T follicular helper cell (primary cell): ENCODE results near the gene FUS.
"Not testable (repeated sequence)": the region's sequence is repeated elsewhere in the genome, so short reads cannot be mapped to it uniquely, and the experiment has no call there.

Source experiments
- DNase-seq: peaks from one replicate; pipeline ENCODE4 v3.0.0-alpha.2; 2020; ENCODE audit warnings: low read depth
- total RNA-seq, 2 experiments: gene quantifications; one replicate each; lab custom pipeline; 2026; lab: John Stamatoyannopoulos, UW

FUS gene
- total RNA-seq, result 116 to 138 reads per million in 2 experiments

DNA sequence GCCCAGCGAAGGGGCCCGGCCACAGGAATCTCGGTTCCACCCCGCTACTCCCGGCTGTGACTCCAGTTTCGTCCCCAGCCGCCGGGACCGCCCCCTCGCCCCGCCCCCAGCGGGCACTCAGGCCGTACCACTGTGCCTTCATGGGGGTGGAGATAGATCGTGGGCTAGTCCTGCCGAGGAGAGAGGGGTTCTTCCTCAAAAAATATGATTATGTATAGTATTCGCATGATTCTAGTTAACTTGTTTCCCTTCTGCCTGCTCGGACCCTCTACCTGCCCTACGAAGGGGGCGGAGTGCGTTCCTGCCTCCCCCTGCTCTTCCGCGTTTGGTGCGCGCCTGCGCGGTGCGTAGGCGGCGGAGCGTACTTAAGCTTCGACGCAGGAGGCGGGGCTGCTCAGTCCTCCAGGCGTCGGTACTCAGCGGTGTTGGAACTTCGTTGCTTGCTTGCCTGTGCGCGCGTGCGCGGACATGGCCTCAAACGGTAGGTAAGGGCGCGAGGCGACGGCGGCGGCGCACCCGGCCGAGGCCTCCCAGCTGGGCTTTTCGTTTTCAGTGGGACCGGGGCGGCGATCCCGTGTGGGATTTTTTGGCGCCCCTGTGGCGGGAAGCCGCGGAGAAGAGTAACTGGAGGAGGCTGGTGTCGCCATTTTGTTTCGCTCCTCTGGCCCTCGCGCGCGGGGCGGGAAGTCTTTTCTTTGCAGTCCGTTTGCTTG is at the start of gene FUS:
FUS (plus strand) TSS at position 393 of the 713 bp plus-strand sequence; CDS start at position 469, 76 bp downstream.
- DNase-seq, result peak; percentile 88

DNA sequence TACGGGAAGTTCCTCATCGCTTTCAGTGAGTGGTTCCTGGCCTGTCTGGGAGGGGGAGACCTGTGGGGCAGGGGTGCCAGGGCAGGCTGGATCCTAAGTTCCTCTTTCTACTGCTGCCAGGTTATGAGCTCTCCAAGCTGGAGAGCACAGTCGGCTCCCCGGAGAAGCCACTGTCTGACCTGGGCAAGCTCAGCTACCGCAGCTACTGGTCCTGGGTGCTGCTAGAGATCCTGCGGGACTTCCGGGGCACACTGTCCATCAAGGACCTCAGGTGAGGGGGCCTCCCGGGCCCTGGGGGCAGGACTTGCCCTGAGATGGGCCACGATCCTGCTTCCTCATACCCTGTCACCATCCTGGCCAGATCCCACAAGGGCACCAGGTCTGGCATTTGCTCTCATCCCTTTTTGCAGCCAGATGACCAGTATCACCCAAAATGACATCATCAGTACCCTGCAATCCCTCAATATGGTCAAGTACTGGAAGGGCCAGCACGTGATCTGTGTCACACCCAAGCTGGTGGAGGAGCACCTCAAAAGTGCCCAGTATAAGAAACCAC is 49.5 kb upstream of the FUS start:
- no peak for DNase-seq

DNA sequence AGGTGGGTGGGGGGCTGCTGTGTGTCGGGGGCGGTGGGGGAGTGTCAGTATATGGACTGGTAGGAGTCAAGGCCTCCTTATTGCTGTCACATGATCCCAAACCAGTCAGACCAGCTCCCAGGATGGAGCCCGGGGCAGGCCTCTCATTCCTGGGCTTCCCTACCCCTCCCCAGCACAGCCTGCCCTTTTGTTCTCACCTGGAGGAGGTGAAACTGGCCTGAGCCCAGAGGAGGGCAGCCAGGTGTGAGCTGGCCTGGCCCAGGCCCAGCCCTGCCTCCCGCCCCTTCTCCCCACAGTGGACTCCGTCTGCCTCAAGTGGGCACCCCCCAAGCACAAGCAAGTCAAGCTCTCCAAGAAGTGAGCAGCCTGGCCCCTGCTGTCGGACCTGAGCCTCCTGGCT is 49.0 kb upstream of the FUS start:
- DNase-seq, result no peak

DNA sequence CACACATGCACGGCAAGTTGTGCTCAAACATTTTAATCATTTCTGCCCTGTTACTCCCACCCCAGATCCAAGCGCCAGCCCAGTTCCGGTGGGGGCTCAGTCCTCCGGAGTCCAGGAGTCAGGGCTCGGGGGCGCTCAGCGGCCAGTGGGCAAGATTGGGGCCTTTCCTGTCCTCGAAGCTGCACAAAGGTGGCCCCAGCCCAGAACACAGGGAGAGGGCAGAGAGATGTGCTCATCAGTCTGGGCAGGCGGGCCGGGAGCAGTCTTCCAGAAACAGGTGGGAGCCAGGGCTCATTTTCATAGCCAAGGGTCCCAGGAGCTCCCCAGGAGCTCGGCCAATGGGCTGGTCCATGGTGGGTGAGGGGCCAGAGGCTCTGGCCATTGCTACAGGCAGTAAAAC is 48.5 kb upstream of the FUS start:
- DNase-seq, result no peak

DNA sequence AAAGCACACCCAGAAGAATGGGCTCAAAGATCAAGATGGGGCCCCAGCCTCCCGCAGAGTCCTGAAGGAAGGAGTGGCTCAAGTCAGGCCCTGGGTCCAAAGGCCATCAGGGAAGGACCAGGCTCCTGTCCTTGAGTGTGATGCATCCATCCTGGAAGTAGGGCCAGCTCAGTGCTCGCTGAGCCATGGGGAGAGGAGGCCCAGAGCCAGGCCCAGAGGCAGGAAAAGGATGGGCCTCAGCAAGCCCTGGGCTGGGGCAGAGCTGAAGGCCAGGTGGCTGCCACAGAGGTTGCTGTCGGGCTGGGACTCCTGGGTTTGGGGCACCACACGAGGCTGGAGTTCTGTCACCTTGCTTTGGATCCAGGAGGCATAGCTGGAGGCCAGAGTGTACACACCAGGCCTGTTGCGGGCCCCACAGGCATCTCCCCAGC is 48.1 kb upstream of the FUS start:
- DNase-seq, result no peak

DNA sequence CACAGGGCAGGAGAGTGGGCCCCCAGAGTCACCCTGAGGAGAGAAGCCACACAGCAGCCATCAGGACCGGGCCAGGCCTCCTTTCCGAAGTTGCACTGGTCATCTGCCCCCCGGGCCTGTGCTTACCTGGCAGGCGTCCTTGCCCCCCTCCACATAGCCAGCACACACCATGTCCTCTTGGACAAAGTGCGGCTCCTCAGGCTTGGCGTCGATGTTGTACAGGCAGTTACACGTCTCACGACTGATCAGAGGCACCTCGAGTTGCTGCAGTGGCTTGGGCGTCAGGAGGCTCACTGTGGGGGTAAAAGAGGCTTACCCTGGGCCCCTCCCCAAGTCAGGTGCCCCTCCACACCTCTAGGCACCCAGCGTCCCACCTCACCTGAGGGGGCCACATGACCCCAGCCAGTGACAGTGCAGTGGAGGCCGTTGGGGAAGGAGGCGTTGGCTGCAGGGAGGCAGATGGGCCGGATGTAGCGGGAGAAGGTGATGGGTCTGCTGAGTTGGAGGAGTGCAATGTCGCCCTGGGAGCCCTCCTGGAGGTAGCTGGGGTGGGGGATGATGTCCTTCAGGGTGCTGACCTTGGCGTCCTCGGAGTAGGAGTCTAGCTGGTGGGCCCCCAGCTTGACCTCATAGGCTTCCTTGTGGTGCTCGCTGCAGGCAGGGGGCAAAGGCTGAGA is 47.5 kb upstream of the FUS start:
- no peak for DNase-seq

DNA sequence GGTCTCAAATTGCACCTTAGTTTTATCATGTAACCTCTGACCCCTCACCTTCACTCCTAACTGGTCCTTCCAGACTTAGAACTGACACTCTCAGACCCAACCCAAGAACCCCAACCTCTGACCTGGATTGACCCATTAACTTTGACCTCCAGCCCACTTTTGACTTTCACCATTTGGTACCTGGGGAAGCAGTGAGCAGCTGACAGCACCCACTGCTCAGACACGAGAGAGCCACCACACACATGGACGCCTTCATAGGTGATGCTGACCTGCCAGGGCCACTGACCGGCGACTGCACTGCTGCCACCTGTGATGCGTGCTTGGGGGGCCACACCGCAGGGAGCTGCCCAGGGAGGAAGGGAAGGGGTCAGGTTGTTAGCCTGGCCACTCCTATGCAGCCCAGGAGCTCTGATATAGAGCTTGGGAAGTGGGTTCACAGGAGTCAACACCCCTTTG is 46.9 kb upstream of the FUS start:
- no peak for DNase-seq

DNA sequence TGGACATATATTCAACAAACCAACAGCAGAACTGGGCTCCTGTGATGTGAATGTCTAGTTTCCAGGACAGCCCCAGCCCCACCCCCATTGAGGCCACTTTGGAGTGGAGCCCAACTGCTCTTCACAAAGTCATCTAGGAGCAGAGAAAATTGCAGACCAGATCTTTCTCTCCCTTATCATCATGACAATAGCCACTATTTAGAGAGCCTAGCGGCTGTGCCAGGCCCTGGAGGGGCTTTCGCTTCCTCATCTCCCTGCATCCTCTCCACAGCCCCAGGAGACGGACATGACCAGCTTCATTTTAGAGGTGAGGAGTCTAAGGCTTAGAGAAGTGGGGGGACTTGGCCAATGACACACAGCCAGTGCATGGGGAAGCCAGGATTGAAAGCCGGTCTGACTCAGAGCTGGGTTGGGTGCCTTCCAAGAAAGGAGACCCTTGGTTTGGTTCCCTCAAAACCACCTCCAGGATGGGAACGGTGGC is 45.8 kb upstream of the FUS start:
- no peak for DNase-seq

DNA sequence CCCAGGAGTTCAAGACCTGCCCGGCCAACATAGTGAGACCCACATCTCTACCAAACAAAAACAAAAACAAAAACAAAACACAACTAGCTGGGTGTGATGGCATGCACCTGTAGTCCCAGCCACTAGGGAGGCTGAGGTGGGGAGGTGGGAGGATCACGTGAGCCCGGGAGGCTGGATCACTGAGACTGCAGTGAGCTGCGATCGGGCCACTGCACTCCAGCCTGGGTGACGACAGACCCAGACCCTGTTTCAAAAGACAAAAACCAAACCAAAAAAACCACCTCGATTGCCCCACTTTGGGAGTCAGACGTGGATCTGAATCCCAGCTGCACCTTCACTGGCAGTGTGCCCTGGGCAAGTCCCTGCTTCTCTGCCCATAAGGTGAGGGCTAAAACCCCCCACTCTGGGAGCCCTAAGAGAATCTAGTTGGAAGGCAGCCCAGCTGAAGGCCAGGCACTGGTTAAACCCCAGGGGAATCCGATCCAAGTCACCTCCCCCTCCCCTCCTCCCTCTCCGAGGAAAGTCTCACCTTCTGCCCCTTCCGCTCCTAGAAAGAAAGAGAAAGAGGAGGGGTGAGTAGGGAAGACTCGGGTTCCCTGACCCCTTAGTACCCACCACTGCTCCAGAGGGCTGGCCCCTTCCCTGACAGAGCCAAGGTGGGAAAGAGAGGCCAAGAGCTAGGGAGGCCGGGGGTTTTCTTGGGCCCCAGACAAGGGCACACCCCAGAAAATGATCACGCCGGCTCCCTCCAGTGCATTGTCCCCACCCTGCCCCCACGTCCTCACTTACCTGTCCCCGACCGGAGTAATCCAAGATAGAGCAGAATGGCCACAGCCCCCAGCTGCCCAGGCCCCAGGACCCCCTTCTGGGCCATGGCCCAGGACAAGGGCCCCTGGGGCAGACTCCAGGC is 45.1 kb upstream of the FUS start:
- no peak for DNase-seq

DNA sequence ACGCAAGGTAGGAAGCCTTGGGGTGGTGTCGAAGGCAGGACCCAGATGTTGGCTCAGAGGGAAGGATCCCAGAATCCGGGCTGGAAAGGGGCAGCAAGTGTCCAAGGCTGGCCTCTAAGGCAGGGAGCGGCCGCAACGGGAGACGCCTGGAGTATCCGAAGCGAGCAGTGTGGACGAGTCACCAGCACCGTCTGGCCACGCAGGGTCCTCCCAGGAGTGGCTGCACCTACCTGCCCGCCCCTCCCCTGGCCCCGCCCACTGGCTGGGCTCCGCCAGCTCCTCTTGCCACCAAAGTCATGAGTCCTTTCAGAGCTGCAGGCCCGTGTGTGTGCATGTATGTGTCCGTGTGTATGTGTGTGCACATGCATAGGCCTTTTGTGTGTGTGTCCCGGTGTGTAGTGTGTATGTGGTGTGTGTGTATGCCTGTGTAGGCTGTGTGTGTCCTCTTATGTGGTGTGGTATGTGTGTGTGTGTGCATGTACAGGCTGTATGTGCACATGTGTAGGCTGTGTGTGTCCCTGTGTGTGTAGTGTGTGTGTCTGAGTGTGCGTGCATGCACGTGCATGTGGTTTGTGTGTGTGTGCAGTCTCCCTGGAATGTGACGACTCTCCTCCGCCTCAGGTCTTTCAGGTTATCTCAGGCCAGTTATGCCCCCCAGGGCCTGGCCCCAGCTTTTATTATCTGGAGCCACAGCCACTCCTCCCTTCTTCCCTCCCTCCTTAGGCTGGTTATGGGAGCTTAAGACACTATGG is 44.2 kb upstream of the FUS start, which contains the start of gene PRSS8:
PRSS8 (minus strand) TSS at position 193 of the 752 bp plus-strand sequence. CDS start 229 bp downstream, outside the sequence.
- no peak for DNase-seq

DNA sequence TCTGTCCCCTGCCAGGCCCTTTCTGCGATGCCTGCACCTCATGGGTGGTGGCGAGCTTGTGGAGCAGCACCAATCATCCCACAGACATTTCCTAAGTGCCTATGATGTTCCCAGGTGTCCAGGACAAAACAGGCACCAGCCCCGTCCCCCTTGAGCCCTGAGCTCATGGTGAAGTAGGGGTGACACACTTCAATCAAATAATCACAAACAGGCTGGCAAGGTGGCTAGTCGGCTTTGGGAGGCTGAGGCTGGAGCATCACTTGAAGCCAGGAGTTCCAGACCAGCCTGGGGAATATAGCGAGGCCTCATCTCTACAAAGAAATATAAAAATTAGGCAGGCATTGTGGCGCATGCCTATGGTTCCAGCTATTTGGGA is 43.7 kb upstream of the FUS start:
- DNase-seq, result no peak

DNA sequence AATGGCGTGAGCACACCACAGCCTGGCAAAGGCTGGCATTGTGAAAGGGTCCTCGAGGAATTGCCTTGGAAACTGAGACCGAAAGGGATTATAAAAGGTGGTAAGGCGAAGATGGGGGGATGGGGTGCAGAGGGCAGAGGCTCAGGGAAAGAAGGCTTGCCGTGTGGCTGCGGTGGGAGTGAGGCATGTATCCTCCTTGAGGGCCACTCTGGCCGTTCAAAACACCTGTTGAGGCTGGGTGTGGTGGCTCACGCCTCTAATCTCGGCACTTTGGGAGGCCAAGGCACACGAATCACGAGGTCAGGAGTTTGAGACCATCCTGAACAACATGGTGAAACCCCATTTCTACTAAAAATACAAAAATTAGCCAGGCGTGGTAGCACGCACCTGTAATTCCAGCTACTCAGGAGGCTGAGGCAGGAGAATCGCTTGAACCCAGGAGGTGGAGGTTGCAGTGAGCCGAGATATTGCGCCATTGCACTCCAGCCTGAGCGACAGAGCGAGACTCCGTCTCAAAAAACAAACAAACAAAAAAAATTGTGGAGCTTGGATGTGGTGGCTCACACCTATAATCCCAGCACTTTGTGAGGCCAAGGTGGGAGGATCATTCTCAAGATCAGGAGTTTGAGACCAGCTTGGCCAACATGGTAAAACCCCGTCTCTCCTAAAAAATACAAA is 43.0 kb upstream of the FUS start:
- not testable (repeated sequence) for DNase-seq

DNA sequence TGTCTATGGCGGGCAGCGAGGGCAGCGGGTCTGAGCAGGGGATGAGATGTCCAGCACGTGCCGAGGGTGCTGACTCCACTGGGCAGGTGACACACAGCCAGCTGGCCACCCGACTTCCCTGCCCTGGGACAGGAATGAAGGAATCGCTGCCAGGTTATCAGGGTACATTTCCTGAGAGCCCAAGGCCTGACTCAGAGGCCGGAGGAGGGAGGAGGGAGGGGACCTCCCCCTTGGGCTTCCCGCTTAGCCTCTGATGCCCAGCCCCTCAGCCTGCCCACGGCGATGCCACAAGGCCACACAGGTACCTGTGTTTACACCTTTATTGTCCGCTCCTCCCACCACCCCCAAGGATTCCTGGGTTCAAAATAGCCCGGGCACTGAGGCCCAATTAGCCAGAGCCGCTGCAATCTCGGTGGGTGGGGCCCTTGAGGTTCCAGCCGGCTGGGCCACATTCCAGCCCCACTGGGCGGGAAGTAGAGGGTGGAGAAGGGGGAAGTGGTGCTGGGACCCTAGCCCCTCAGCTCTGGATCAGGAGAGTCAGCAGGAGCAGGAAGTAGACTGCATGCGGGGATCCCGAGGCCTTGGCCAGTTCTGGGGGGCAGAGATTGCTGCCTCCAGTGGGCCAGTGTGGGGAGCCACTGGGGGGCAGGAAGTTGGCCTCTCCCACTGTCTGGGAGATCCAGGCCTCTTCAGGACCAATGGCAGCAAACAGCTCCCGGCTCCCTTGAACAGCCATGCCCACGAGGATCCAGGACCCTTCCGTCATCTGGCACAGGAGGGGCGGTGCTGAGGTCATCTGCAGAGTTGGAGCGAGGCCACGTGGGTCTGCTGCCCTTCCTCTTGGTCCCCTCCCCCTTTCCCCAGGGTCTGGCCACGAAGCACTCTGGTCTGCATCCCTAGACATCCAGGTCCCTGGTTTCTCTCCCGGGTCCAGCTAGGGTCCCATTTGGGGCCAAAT is 41.0 kb upstream of the FUS start:
- no peak for DNase-seq

DNA sequence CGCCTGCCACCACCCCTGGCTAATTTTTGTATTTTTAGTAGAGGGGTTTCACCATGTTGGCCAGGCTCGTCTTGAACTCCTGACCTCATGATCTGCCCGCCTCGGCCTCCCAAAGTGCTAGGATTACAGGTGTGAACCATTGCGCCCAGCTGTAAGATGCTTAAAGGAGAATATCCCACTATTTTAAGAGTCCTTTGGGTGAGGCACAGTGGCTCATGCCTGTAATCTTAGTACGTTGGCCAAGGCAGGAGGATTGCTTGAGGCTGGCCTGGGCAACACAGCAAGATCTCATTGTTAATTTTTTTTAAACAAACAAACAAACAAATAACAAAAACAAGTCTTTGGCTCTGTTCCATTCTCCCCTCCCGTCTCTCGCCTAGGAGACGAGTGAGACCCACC is 38.9 kb upstream of the FUS start:
- not testable (repeated sequence) for DNase-seq

DNA sequence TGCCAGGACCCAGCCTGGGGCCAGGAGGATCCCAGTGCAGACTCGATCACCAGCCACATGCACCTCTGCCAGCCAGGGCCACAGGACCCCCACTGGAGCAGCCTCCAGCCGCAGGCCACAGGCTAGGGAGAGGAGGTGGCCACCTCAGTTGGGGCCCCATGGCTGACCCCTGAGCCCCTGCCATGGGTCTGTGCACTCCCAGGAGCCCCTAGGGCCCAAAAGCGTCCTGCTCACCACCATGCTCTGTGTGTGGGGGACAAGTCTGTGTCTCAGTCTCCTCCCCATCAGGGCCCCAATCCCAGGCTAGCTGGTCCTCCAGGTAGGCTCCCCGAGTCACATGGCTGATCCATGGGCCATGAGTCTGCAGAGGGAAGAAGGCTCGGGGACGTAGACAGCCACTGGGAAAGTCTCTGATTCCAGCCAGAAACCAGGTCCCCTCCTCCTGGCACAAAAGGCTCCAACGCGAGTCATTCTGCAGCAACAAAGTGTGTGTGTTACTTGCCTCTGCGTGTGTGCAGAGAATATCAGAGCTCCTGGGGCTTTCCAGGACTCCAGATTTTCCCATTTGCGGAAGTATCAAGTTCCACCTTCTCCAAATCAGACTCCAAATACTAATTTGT is 38.3 kb upstream of the FUS start:
- no peak for DNase-seq

DNA sequence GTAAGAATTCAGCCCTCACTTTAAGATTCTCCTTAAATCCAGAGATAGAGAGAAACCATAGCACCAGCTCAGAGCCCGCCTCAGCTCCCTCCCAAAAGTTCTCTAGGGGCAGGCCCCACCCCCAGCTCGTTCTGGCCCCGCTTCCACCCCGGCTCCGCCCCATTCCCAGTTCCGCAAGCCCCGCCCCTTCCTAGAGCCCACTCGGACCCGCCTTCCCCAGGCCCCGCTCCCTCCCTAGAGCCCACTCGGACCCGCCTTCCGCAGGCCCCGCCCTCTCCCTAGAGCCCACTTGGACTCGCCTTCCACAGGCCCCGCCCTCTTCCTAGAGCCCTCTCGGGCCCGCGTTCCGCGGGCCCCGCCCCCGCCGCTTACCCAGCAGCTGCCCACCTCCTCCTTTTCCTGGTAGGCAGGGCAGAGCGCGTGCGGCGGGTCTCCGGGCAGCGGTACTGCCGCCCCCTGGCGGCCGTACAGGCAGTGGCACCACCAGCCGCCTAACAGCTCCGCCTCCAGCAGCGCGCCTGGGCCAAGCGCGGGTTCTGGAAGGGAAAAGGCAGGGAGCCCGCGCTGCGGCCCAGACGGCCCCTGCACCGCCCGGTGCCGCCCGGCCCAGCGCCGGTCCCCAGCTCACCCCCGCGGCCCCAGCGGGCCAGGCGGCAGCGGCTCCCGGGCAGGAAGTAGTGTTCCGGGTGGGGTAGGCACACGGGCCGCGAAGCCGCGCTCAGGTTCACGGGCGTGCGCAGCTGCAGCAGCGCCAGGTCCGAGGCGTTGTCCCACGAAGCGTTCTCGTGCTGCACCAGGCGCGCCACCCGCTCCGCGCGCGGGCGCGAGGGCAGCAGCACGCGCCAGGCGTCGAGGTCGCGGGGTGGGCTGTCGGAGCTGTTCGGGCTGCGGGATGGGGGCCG is 37.6 kb upstream of the FUS start:
- peak; percentile 90 for DNase-seq

DNA sequence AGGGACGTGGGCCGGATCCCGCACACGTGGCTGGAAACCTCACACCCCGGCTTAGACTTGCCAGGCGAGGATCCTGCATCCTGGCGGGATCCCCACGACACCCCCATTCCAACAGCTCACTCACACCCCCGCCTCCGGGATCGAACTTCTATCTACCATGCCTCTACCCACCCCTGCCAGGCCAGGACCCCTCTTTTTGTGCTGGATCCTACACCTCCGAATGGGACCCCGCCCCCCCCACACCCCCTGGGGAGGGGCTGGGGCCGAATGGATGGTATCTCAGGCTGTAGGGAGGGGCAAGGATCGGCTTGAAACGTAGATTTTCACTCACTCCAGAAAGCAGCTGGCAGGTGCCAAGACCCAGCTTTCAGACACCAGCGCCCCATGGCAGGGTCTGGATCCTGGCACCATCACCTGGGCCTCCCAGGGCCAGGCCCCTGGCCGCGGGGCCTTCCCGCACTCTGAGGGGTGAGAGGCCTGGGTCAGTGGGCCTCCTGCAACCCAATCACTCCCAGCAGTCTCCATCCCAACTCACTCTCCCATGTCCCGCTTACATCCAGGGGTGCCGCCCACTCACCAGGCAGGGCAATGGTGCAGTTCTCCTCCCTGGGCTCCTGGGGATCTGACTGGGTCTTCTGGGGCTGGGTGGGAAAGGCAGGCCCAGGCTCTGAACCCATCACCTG is 36.8 kb upstream of the FUS start:
- DNase-seq, result no peak
